COLO668 (cell line): ENCODE results near the gene SFXN5.

Source experiments
- DNase-seq: peaks from one replicate; lab custom pipeline; 2025; ENCODE audit not compliant: unreplicated experiment; lab: John Stamatoyannopoulos, UW

Gene SFXN5

DNA sequence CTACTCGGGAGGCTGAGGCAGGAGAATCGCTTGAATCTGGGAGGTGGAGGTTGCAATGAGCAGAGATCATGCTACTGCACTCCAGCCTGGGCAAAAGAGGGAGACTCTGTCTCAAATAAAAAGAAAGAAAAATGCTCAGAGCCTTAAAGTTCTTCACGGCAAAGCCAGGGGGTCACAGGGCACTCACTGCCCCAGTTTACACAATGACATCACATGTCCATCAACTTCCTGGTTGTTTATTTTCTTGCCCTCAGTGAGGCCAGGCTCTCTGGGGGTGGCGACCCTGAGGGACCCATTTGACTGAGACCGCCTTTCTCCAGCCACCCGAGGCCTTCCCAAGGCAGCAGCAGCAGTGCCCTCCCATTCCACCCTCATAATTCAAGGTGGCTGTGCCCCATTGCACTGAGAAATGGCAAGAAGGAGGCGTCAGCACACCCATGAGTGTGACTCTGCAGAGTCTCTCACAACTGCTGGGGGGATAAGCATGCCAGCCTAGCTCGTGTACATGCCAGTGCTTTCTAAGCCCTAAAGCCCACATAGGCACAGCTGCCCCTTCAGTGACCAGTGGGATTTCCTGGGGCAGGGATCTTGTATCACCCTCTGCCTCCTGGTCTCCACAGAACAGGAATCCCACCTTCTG, 50.0 kb downstream of the SFXN5 start:
- no peak for DNase-seq

DNA sequence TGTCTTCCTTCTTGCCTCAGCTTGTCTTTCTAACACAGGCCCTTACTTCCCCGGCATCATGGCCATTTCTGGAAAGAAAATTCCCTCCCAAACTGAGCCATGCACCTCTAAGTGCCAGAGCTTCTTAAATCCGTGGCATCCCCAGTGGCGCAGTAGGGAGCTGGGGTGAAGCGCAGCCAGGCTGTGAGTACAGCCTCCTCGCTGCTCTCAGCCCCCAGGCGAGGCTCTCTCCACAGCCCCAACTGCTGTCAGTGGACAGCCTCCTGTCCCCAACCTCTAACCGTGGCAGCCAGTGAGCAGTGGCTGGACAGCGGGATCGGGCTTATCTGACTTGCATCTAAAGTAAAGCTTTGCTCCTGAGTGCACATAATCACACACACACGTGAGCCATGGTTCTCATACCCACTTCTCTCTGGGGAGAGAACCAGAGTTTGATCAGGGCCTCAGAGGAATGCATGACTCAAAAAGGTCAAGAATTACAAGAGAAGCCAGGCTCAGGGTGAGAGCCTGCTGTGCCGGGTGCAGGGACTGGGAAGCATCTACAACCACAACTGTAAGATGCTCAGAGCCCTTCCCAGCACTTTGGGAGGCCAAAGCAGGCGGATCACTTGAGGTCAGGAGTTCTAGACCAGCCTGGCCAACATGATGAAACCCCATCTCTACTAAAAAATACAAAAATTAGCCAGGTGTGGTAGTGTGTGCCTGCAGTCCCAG, 50.7 kb downstream of the SFXN5 start:
- no peak for DNase-seq

DNA sequence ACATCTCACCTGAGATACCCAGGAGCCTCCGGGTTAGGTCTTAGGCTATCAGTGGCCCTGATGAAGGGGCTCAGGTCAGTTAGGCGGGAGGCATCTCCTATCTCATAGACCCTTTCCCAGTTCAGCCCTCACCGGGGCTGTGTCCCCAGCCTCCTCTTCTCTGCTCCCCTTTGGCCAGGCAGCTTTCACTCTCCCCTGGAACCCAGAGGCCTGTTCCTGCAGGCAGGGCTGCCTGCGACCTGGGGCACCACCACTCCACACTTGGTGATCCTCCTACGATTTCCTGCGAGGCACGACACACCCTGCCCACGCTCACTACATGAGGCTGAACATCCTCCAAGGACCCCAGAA, 51.2 kb downstream of the SFXN5 start:
- DNase-seq: no peak

DNA sequence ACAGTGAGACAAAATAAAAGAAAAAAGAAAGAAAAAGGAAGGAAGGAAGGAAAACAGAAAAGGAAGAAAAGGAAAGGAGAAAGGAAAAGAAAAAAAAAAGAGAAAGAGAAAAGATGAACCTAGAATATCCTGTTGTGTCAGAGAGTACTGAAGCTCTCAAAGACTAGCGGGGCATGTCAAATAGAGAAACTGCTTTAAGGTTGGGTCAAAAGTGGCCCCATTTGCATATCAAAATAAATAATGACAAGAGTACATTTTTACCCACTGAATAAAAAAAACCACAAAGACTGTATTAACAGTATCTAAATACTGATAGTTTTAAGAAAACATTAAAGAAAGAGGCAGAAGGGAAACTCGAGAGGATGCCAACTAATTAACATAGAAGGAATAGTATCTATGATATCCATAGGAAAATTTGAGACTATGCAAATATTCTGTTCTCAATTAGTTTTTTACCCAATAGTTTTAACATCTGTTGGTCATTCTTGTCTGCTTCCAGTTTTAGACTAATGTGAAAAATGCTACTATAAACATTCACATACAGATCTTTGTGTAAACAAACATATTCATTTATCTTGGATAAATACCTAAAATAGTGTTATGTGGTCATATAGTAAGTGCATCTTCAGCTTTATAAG, 53.2 kb downstream of the SFXN5 start:
- no peak for DNase-seq

DNA sequence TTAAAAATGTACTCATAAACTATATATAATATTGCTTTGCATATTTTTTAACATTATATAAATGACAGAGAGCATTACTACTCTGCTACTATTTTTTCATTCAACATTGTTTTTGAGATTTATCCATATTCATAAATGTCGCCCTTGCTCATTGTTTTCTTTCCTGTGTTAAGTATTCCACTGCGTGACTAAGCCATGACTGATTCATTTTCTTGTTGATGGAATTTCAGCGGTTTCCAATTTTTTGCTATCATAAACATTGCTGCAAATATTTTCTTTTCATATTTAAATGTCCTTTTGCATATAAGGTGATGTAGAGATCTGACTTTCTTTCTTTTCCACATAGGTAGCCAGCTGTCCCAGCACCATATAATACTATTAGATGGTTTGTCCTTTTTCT, 57.6 kb downstream of the SFXN5 start:
- DNase-seq: no peak

DNA sequence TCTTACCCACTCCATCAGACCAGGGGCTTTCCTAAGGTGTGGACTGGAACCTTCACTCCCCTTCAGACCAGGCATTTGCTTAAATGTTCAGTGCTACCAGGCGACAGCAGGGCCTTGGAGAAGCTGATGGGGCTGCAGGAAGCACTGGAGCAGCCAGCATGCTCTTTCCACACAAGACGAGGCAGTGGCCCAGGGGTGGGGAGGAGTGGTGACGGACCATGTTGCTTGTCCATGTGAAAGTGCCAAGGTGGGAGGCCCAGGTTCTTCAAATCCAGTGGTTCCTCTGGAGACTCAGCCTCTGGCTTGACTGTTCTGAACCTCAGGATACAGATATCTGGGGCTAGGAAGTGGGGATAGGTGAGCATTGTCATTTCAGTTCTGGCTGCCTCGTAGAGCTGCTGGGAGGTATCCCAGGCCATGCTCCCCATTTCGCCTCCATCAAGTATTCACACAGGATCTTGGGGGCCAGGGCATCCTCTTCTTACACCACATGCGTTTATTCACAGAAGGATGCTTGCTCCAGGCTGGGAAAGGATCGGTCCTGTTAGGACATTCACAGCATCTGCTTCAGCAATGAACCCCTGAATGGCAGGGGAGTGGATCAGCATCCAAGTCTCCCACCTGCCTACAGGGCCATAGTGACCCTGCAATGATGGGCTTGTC, 62.2 kb downstream of the SFXN5 start:
- no peak for DNase-seq

DNA sequence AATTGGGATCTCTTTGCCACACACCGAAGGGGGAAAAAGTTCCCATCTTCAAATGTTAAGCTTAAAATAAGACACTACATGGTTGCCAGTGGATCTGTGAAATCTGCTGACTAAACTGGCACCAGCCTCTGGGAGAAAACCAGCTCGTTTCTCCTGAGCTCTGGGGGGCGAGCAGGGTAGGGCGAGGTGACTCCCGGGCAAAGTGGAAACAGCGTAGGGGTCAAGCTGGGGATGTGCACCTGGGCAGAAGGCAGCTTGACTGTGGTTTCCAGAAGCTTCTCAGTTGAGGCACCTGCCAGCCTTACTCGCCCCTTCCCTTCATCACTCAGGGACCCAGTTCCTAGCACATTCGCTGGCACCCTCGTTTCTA, 62.8 kb downstream of the SFXN5 start:
- DNase-seq: no peak

DNA sequence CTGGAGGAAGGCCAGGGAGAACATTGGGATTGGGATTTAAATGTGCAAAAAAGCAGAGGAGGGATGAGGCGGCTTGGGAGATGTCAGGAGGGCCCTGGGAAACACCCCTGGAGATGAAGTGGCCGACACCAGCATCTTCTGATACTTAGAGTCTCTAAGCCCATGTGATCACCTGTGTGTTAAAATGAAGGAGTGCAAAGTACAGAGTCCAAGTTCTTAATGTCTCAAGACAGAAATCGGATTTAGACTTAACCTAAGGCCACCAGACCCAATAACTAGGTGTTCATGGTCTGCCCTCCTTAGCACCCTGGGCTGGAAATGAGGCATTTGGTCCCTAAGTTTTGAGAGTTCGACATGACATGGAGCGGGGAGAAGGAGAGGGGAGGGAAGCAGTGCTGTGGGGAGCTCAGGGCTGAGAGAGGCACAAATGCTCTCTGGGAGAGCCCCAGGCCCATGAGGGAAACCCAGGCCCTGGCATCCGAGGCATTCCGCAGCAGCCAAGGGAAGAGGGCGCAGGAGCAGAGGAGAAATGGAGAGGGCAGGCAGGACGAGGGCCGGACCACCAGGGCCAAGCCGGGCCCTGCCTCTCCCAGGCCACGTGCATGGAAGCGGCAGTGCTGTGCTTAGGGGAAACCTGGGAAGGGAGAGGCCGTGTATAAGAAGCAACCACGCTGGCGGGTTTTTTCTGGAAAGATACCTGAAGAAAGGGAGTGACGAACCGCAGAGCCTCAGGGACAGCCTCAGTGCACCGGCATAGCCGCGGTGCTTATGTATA, 63.3 kb downstream of the SFXN5 start:
- no peak for DNase-seq

DNA sequence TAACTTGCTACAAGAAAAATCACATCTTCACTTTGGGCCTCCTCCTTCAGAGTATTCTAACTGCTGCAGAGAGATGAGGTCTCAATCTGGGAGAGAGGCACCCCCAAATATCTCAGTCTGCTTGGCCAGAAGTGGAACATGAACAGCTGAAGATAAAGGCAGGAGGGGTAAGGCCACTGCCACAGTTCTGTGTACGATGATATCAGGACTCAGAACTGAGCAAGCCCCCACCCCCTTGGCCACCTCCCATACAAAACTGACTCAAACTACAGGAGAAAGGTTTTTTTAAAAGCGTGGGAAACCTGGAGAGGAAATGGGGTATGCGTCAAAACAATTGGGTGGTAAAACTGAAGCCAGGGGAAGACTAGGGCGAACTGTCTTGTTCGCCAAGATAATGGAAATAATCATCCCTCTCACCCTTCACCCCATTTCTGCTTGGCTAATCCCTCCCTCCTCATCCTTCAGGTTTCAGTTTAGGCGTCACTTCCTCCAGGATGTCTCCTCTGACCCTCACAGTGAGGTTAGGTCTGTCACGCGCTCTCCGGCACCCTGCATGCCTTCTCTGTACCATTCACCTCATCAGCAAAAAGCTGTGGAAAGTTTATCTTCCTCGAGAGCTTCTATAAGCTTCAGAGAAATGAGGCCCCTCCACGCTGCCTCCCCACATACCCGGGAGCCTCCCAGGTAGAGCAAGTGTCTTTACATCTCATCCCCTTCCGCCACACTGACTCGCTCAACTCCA, 64.4 kb downstream of the SFXN5 start:
- DNase-seq: no peak

DNA sequence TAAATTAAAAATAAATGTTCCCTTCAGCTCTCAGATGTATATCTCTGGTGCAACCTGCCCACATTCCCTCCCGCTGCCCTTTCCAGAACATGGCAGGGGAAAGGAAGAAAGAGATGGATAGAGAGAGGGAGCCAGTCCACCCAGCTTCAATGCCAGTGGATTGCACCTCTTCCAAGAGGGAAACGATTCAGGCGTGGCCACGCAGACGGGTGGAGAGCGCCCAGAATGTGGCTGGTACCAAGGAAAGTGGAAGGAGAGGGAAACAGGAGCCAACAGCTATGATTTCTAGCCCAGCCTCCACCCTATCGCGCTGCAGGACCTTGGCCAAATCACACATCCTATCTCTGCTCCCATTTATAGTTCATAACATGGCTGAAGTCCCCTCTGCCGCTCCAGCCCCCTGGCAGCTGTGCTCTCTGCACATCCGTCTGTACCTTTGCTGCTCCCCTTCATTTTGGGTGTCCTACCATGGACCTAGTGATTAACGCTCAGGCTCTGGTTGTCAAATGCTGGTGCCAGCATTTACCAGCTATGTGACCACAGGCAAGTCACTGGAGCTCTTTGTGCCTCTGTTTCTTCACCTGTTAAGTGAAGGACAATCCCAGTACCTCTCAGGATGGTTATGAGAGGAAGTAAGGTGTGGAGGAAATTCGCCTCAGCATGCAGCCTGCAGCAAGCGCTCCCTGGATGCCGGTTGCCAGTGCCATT, 66.5 kb downstream of the SFXN5 start:
- DNase-seq: no peak

DNA sequence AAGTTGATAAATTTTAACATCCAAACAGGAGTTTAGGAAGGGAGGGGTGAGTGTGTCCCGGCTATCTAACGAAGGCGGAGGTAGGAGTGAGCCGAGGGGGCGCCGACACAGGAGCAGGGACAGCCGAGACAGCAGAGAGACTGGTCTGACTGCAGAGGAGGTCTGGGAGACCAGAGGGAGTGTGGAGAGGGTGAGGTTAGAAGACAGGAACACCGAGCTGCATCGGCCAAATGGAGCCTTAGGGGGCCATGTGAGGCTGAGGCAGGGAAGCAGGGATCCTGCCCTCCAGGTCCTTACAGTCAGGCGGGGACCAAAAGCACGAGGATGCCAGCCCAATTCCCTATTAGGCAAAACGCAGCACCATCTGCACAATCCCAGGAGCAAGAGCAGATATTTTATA, 67.0 kb downstream of the SFXN5 start:
- DNase-seq: no peak

DNA sequence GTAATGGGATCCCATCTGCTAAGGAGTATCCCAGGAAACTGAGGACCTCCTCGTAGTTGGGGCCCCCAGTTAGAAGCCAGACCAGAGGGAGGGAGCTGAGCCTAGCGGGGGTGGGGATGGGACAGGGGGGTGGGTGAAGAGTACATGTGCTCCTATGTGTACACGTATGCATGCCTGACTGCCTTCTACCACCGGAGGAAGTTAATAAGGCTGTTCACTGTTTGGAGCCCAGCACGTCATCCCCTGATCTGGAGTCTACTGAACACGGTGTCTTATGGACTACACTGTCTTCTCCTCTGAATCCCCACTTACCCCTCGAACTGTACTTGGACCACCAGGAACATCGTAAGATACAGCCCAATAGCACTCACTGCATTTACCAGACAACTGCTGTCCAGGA, 68.5 kb downstream of the SFXN5 start:
- DNase-seq: no peak

DNA sequence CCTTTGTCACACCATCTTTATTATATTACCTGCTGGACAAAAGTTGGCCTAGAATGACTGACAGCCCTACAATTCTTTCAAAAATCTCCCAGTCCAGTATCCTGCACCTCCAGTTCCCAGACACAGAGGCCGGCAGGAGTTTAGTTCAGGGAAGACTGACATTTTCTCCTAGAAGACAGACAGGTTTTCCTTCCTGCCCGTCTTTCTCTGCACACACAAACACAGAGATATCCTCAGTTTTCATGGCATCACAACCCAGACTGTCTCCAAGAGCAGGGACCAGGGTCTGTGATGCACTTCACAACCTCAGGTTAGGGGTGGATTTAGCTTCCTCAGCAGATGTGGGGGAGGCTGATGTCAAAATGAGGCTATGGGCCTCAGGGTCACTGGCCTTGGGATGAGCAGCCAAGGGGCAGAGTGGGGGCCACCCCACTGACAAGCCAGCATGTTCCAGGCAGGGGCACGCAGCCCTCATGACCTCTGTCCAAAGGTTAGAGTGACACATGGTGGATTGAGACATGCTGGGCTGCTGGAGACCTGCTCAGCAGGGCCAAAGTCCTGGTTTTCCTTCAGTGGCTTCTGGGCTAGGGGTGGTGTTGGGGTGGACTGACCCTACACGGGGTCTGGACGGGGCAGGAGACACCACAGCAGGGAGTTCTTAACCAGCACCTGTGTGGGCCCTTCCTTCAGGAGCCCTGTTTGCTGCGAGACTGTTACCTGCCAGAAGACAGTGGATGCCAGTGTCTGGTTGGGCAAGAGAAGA, 70.5 kb downstream of the SFXN5 start:
- DNase-seq: no peak

DNA sequence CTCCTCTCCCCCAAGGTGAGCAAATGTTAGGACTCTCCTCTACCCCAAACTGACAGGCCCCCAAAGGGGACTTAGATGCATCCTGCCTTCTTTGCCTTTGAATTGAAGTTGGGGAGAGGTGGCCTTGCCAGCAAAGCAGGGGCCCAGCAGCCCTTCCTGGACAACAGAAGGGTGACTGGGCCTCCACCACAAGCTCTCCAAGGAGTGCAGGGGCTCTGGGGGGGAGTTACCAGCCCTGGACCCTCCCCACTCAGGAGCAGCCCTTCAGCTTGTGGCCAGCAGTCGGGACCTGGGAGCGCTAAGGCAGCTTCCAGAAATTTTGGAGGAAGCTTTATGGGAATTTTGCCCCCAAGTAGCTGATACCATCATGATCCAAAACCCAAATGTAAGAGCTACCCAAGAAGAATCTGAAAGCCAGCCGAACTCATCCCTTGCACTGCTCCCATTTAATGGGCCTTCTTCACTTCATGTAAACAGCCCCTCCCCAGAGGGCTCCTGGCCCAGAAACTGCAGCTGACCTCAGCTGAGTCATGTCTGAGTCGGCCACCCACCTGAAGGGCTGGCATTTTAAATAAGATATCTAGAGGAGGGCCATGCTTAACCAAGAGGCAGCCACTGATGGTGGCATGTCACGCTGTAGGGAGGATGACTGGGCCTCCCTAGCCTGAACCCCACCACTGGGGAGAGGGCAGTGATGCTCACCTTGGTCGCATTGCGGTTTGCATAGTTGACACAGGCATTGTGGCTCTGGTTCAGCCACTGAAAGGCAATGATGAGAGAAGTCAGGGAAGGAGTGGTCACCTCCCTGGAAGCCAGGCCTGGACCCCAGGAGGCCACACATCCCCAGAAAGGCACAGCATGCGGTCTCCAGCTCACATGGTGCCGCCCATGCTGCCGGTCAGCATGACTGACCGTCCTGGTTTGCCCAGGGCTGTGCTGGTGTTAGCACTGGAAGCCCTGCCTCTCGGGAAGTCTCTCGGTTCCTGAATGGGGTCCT, 71.5 kb downstream of the SFXN5 start:
- DNase-seq: no peak

DNA sequence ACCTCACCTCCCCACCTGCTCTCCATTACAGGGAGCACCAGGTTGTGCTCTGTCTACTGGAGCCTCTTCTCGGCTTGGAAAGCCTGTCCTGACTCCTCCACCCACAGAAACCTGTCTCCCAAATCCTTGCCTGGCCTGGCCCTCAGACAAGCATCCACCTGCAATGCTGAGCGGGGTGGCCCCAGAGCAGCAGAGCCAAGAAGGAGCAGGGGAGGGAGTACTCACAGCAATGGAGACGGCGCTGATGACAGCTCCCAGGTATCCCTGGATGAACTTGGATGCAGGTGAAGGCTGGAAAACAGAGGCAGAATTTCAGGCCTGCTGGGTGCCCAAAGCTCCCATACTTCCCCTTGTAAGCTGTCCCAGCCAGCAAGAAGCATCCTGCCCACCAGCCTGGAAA, 72.8 kb downstream of the SFXN5 start:
- DNase-seq: no peak

DNA sequence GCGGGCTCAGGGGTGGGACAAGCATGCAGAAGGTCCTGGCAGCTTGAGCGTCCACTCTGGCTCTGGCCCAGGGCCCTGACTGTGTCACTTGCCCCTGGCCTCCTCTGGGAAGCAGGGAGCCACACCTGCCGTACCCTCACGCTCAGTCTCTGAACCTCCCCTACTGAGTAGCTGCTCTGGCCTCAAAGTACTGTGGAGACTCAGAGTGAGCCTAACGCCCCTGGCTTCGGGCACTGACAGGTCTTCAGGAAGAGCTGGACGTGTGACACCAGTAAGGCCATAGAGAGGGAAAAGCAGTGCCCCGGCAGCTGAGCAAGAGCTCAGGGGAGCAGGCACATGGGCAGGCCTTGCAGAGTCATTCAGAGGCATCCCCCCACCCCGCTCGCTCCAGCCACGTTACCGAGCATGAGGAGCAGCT, 73.3 kb downstream of the SFXN5 start:
- no peak for DNase-seq

DNA sequence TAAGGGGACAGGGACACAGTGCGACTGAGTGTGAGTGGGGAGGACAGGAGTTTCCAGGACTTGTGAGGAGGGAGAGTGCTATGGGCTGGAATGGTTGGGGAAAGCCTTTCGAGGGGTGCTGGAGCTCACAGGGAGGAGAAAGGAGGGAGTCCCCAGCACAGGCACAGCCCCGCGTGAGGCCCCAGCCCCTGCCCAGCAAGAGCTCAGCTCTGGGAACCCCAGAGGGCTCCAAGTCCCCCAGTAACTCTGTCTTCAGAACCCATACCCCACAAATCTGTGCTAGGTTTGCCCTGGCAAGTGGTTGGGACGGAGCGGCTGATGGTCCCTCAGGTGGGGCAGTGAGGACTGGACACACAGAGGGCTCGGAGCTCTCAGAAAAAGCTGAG, 75.4 kb downstream of the SFXN5 start:
- DNase-seq: no peak

DNA sequence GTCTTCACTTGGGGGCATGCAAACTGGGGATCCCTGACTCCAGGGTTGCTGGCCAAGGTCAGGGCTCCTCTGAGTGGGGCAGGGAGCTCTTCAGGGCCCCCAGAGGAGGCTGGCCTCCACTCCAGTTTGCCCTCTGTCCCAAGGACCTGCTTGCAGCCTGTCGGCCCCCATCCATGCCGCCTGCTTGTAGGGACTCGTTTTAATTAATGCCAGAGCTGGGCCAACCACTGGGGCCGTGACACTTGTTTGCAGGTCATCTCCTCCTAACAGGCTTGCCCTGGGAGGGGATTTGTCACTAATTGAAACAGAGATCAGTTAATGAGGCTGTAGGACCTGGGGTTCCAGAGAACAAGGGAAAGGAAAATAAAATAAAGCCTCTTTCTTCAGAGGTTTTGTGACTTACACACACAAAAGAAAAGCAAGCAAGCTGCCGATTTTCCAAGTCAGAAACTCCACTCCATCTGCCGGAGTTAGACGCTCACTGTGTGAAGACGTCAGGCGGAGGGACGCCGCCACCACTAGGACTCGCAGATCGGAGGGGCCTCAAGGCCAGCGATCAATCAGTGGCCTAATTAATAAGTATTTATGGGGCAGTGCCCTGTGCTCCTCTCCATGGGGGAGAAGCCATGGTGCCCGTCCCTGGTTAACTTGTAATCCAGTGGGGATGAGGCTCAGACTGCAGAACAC, 75.9 kb downstream of the SFXN5 start:
- no peak for DNase-seq
